Gastroesophageal sphincter (tissue), 4 donors: Measurements from ENCODE around the gene PLEKHO1. TPM values are rescaled to one million over a fixed set of nuclear protein-coding genes. Genes with fewer than 3 reads are reported as not detected.
"Not testable (repeated sequence)": the region's sequence is repeated elsewhere in the genome, so short reads cannot be mapped to it uniquely, and the experiment has no call there.

Experiments
- ATAC-seq: fragments of 150-250 bp; one replicate; pipeline ENCODE4 v1.9.1; 2016; ENCODE audit warnings: mild to moderate bottlenecking, moderate library complexity
- H3K27ac ChIP-seq, 4 donors: fragments of 200-600 bp; sonication (generic) in 3 of 4; 1 replicate in 3 of 4; 2 replicates in 1 of 4; pipeline ENCODE4 v1.5.1; 2016 to 2019
- H3K27me3 ChIP-seq: fragments of 200-600 bp; sonication (generic); one replicate; pipeline ENCODE4 v1.5.1; 2019
- H3K36me3 ChIP-seq, 2 donors: fragments of 200-600 bp; sonication (generic); one replicate each; pipeline ENCODE4 v1.5.1; 2019; ENCODE audit warnings: control low read depth in 1 of 2
- H3K4me1 ChIP-seq, 3 donors: fragments of 200-600 bp; sonication (generic); 1 replicate in 2 of 3; 2 replicates in 1 of 3; pipeline ENCODE4 v1.5.1; 2016 to 2019; ENCODE audit warnings: control low read depth in 2 of 3
- H3K4me3 ChIP-seq, 2 donors: fragments of 200-600 bp; sonication (generic); one replicate each; pipeline ENCODE4 v1.5.1; 2019; ENCODE audit warnings: mild to moderate bottlenecking in 1 of 2, moderate library complexity in 1 of 2
- H3K9me3 ChIP-seq, 3 donors: fragments of 200-600 bp; sonication (generic); one replicate each; pipeline ENCODE4 v1.5.1; 2017 to 2019; ENCODE audit warnings: control low read depth in 2 of 3
- EP300 ChIP-seq: sonication (generic); formaldehyde crosslinking; IDR thresholded peaks from one replicate; pipeline ENCODE4 v1.6.1; 2017; ENCODE audit warnings: antibody characterized with exemption, mild to moderate bottlenecking
- POLR2A ChIP-seq, 2 donors: fragments of 450-650 bp; IDR thresholded peaks; one replicate each; pipeline ENCODE4 v1.6.1; 2017; ENCODE audit warnings: antibody characterized with exemption in 2 of 2, mild to moderate bottlenecking in 2 of 2, moderate library complexity in 1 of 2
- POLR2AphosphoS5 ChIP-seq: sonication (generic); formaldehyde crosslinking; IDR thresholded peaks from one replicate; pipeline ENCODE4 v1.6.1; 2017; ENCODE audit warnings: antibody characterized with exemption
- WGBS, 2 donors: methylation state at CpG; one replicate each; pipeline ENCODE4 v1.1.5; 2018; ENCODE audit warnings: low coverage in 1 of 2; 5-methylcytosine and 5-hydroxymethylcytosine counted together
- total RNA-seq, 4 donors: library from RNA; depleted of rRNA; stranded (reverse); fragments of >200 nt; gene quantifications; one replicate each; pipeline ENCODE4 v1.1.0, GENCODE V29; 2016
- TF ChIP-seq, protein P1 (sequence below), 4 experiments: fragments of 200-600 bp in 2 of 4; fragments of 450-650 bp in 2 of 4; sonication (generic) in 1 of 4; IDR thresholded peaks; one replicate each; pipeline ENCODE4 v1.5.1; 2017 to 2019; ENCODE audit warnings: antibody characterized with exemption in 4 of 4, mild to moderate bottlenecking in 2 of 4, moderate library complexity in 2 of 4

The PLEKHO1 gene
- total RNA-seq, 4 donors from 2014 or later: 217 to 358 (median 228) TPM

DNA sequence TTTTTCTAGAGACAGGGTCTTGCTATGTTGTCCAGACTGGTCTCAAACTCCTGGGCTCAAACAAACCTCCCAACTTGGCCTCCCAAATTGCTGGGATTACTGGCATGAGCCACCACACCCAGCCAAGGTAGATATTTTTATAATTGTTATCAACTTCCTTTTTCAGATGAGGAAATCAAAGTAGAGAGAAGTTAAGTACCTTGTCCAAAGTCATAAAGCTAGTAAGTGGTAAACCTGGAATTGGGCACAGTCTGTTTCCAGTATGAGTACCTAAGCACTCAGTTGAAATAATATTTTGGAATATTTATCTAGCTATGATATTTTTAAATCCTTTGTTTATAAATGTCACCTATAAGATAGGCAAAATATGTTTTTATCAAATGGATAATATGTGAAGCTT lies 22.3 kb upstream of the PLEKHO1 start:
- Histone ChIP-seq H3K27ac (no peak overlapping the region), H3K4me3 (no peak overlapping the region), H3K4me1 (peaks cover 0 to 5% (median 0%) of the 10 kb centered on the region in 3 donors), H3K9me3 (no peaks in the 10 kb centered on the region), H3K36me3 (peaks cover 0 to 6% of the 10 kb centered on the region in 2 donors), H3K27me3 (no peaks in the 10 kb centered on the region)
- no peak for ATAC-seq
- TF ChIP-seq, protein P1, sequence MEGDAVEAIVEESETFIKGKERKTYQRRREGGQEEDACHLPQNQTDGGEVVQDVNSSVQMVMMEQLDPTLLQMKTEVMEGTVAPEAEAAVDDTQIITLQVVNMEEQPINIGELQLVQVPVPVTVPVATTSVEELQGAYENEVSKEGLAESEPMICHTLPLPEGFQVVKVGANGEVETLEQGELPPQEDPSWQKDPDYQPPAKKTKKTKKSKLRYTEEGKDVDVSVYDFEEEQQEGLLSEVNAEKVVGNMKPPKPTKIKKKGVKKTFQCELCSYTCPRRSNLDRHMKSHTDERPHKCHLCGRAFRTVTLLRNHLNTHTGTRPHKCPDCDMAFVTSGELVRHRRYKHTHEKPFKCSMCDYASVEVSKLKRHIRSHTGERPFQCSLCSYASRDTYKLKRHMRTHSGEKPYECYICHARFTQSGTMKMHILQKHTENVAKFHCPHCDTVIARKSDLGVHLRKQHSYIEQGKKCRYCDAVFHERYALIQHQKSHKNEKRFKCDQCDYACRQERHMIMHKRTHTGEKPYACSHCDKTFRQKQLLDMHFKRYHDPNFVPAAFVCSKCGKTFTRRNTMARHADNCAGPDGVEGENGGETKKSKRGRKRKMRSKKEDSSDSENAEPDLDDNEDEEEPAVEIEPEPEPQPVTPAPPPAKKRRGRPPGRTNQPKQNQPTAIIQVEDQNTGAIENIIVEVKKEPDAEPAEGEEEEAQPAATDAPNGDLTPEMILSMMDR (IDR thresholded peaks at IDR 0.05): no peak
- TF ChIP-seq EP300 (no peak), POLR2AphosphoS5 (no peak), POLR2A (IDR thresholded peaks at IDR 0.05) (no peak)

DNA sequence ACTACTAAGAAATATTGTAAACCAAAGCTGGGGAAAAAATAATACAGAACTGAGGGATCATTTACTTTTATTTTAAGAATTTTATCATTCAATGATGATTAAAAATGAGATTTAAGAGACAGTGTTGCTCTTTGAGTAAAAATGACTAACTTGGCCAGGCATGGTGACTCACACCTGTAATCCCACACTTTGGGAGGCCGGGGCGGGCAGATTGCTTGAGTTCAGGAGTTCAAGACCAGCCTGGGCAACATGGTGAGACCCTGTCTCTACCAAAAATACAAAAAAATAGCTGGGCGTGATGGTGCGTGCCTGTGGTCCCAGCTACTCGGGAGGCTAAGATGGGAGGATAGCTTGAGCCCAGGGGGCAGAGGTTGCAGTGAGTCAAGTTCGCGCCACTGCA lies 21.8 kb upstream of the PLEKHO1 start:
- WGBS, 2 donors: 81 to 97% methylated on average over 5 to 7 of the region's 7 CpGs
- TF ChIP-seq EP300: no peak
- no peak for TF ChIP-seq POLR2AphosphoS5
- TF ChIP-seq POLR2A (IDR thresholded peaks at IDR 0.05): no peak
- TF ChIP-seq, protein P1 (IDR thresholded peaks at IDR 0.05): no peak
- ATAC-seq: no peak

GRCh38 chr1:150132372-150132771 lies 17.3 kb upstream of the PLEKHO1 start:
- WGBS, 2 donors: 64 to 100% methylated on average over 1 of the region's 1 CpG
- no peak overlapping the region for H3K27ac ChIP-seq
- no peaks in the 10 kb centered on the region for H3K27me3 ChIP-seq
- H3K4me3 ChIP-seq: no peak overlapping the region
- no peak for ATAC-seq
- no peaks in the 10 kb centered on the region for H3K9me3 ChIP-seq
- TF ChIP-seq POLR2AphosphoS5 (no peak), EP300 (no peak), POLR2A (IDR thresholded peaks at IDR 0.05) (no peak)
- TF ChIP-seq, protein P1 (IDR thresholded peaks at IDR 0.05): no peak
- peaks cover 0 to 5% (median 0%) of the 10 kb centered on the region in 3 donors for H3K4me1 ChIP-seq
- H3K36me3 ChIP-seq: peaks cover 0 to 11% of the 10 kb centered on the region in 2 donors

More for the DNA sequence above, 21.8 kb upstream of the PLEKHO1 start:
- H3K27ac ChIP-seq: no peak overlapping the region
- H3K4me3 ChIP-seq: no peak overlapping the region
- no peaks in the 10 kb centered on the region for H3K27me3 ChIP-seq
- peaks cover 0 to 2% of the 10 kb centered on the region in 2 donors for H3K36me3 ChIP-seq
- peaks cover 0 to 5% (median 0%) of the 10 kb centered on the region in 3 donors for H3K4me1 ChIP-seq
- H3K9me3 ChIP-seq: no peaks in the 10 kb centered on the region

GRCh38 chr1:150134537-150134936 lies 15.2 kb upstream of the PLEKHO1 start:
- Histone ChIP-seq H3K9me3 (no peaks in the 10 kb centered on the region), H3K4me3 (no peak overlapping the region), H3K27ac (no peak overlapping the region), H3K27me3 (no peaks in the 10 kb centered on the region), H3K4me1 (peaks cover 0 to 5% (median 0%) of the 10 kb centered on the region in 3 donors), H3K36me3 (peaks cover 0 to 17% of the 10 kb centered on the region in 2 donors)
- 96 to 100% methylated on average over 1 of the region's 1 CpG for WGBS, 2 donors
- no peak for ATAC-seq
- no peak for TF ChIP-seq EP300
- TF ChIP-seq, protein P1 (IDR thresholded peaks at IDR 0.05): no peak
- TF ChIP-seq POLR2AphosphoS5: no peak
- no peak for TF ChIP-seq POLR2A (IDR thresholded peaks at IDR 0.05)

GRCh38 chr1:150135400-150135799 lies 14.3 kb upstream of the PLEKHO1 start:
- ATAC-seq, H3K4me1 ChIP-seq, H3K9me3 ChIP-seq, H3K27ac ChIP-seq, H3K4me3 ChIP-seq, H3K27me3 ChIP-seq: not testable (repeated sequence)
- H3K36me3 ChIP-seq: peaks cover 0 to 17% of the 10 kb centered on the region in 2 donors
- WGBS, 2 donors: 80% methylated on average over 1 of the region's 6 CpGs; no CpG with 5 or more reads in 1 of the 2 donors
